KOPT-K1 (cell line): Measurements from ENCODE around the gene FGF13.

Source experiments
- H3K27ac ChIP-seq: fragments of 200-600 bp; sonication (generic); 2 replicates; pipeline ENCODE4 v1.5.1; 2016; ENCODE audit warnings: antibody characterized with exemption, mild to moderate bottlenecking, low read depth, low read length; ENCODE audit not compliant: poor library complexity, severe bottlenecking
- H3K36me3 ChIP-seq: fragments of 200-600 bp; sonication (generic); 2 replicates; pipeline ENCODE4 v1.5.1; 2017; ENCODE audit warnings: antibody characterized with exemption, mild to moderate bottlenecking, low read length, moderate library complexity; ENCODE audit not compliant: insufficient read depth
- H3K9me3 ChIP-seq: fragments of 200-600 bp; sonication (generic); 2 replicates; pipeline ENCODE4 v1.5.1; 2017; ENCODE audit warnings: antibody characterized with exemption, low read length, mild to moderate bottlenecking; ENCODE audit not compliant: insufficient read depth, poor library complexity, severe bottlenecking

FGF13 gene

GRCh38 chrX:138711399-138712347 lies at the start of gene FGF13:
Gene FGF13, minus strand, starts transcription at chrX:138711717. Its CDS starts 714 bp downstream, at chrX:138711003.
- Histone ChIP-seq H3K27ac (no peak within 1 kb of the TSS), H3K36me3 (no peaks in the 10 kb centered on the region), H3K9me3 (no peaks in the 10 kb centered on the region)

GRCh38 chrX:138759217-138759943 lies 47.9 kb upstream of the FGF13 start:
- no peaks in the 10 kb centered on the region for H3K9me3 ChIP-seq
- no peak overlapping the region for H3K27ac ChIP-seq
- H3K36me3 ChIP-seq, result no peaks in the 10 kb centered on the region

- no peak overlapping the region for H3K27ac ChIP-seq
- H3K9me3 ChIP-seq, result no peaks in the 10 kb centered on the region
- no peaks in the 10 kb centered on the region for H3K36me3 ChIP-seq
Measured at GRCh38 chrX:138756234-138756633, 44.7 kb upstream of the FGF13 start.

GRCh38 chrX:138754861-138755260 lies 43.3 kb upstream of the FGF13 start:
- no peaks in the 10 kb centered on the region for H3K36me3 ChIP-seq
- H3K9me3 ChIP-seq, result no peaks in the 10 kb centered on the region
- no peak overlapping the region for H3K27ac ChIP-seq

- H3K36me3 ChIP-seq, result no peaks in the 10 kb centered on the region
- H3K27ac ChIP-seq, result no peak overlapping the region
- H3K9me3 ChIP-seq, result no peaks in the 10 kb centered on the region
Measured at GRCh38 chrX:138748480-138748879, 37.0 kb upstream of the FGF13 start.

GRCh38 chrX:138745196-138745595 lies 33.7 kb upstream of the FGF13 start:
- Histone ChIP-seq H3K36me3 (no peaks in the 10 kb centered on the region), H3K27ac (no peak overlapping the region), H3K9me3 (no peaks in the 10 kb centered on the region)

GRCh38 chrX:138742217-138742616 lies 30.7 kb upstream of the FGF13 start:
- Histone ChIP-seq H3K27ac (no peak overlapping the region), H3K9me3 (no peaks in the 10 kb centered on the region), H3K36me3 (no peaks in the 10 kb centered on the region)

- no peak overlapping the region for H3K27ac ChIP-seq
- no peaks in the 10 kb centered on the region for H3K9me3 ChIP-seq
- no peaks in the 10 kb centered on the region for H3K36me3 ChIP-seq
Measured at GRCh38 chrX:138740341-138740740, 28.8 kb upstream of the FGF13 start.

- H3K36me3 ChIP-seq, result no peaks in the 10 kb centered on the region
- H3K27ac ChIP-seq, result no peak overlapping the region
- H3K9me3 ChIP-seq, result no peaks in the 10 kb centered on the region
Measured at GRCh38 chrX:138723301-138723700, 11.8 kb upstream of the FGF13 start.

GRCh38 chrX:138719396-138719795 lies 7.9 kb upstream of the FGF13 start:
- Histone ChIP-seq H3K27ac (no peak overlapping the region), H3K36me3 (no peaks in the 10 kb centered on the region), H3K9me3 (no peaks in the 10 kb centered on the region)

GRCh38 chrX:138718941-138719340 lies 7.4 kb upstream of the FGF13 start:
- Histone ChIP-seq H3K9me3 (no peaks in the 10 kb centered on the region), H3K36me3 (no peaks in the 10 kb centered on the region), H3K27ac (no peak overlapping the region)

GRCh38 chrX:138710866-138711341 lies 613 bp downstream of the FGF13 start:
- Histone ChIP-seq H3K9me3 (no peaks in the 10 kb centered on the region), H3K27ac (no peak overlapping the region), H3K36me3 (no peaks in the 10 kb centered on the region)

GRCh38 chrX:138709886-138710791 lies 1.4 kb downstream of the FGF13 start:
- no peaks in the 10 kb centered on the region for H3K36me3 ChIP-seq
- H3K27ac ChIP-seq, result no peak overlapping the region
- no peaks in the 10 kb centered on the region for H3K9me3 ChIP-seq

- Histone ChIP-seq H3K27ac (no peak overlapping the region), H3K36me3 (no peaks in the 10 kb centered on the region), H3K9me3 (no peaks in the 10 kb centered on the region)
Measured at GRCh38 chrX:138708268-138708667, 3.2 kb downstream of the FGF13 start.
